Choroid plexus epithelial cell (primary cell): ENCODE results near the gene SLC2A4.

Source experiments
- DNase-seq: peaks from one replicate; pipeline ENCODE4 v3.0.0-alpha.2; 2010; ENCODE audit warnings: low read depth
- H3K4me3 ChIP-seq: 2 replicates; pipeline ENCODE4 v1.5.1; 2011; ENCODE audit warnings: low read depth, mild to moderate bottlenecking, control low read depth, low read length, moderate library complexity
- TF ChIP-seq, protein P1 (sequence below): conservative IDR thresholded peaks from 2 replicates; pipeline ENCODE4 v1.5.1; 2011; ENCODE audit warnings: low read depth, mild to moderate bottlenecking, control low read depth, inconsistent platforms, low read length, moderate library complexity

SLC2A4 gene

DNA sequence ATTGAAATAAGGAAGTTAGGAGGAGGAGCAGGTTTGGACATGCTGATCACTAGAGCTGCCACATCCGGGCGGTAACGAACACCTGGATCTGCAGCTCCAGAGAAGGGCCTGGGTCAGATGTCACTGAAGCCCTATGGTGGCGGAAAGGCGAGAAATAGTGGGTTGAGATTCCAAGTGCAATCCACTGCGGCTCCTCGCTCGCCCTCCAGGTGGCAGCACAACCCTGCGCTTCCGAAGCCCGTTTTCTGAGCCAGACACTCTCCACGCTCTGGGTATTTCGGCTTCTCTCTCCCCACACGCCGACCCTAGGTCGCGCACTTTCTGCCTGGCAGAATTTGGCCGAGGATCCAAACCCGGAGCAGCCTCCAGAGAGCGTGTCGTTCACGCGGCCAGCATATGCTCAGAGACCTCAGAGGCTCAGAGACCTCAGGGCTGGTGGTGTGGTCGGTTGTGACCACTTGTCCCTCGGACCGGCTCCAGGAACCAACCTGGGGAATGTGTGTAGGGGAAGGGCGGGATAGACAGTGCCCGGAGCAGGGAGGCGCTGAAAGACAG is 922 bp upstream of the SLC2A4 start:
- TF ChIP-seq, protein P1, sequence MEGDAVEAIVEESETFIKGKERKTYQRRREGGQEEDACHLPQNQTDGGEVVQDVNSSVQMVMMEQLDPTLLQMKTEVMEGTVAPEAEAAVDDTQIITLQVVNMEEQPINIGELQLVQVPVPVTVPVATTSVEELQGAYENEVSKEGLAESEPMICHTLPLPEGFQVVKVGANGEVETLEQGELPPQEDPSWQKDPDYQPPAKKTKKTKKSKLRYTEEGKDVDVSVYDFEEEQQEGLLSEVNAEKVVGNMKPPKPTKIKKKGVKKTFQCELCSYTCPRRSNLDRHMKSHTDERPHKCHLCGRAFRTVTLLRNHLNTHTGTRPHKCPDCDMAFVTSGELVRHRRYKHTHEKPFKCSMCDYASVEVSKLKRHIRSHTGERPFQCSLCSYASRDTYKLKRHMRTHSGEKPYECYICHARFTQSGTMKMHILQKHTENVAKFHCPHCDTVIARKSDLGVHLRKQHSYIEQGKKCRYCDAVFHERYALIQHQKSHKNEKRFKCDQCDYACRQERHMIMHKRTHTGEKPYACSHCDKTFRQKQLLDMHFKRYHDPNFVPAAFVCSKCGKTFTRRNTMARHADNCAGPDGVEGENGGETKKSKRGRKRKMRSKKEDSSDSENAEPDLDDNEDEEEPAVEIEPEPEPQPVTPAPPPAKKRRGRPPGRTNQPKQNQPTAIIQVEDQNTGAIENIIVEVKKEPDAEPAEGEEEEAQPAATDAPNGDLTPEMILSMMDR = peak; percentile 95
- H3K4me3 ChIP-seq = peak overlapping the region; percentile 37
- DNase-seq = peak; percentile 82

DNA sequence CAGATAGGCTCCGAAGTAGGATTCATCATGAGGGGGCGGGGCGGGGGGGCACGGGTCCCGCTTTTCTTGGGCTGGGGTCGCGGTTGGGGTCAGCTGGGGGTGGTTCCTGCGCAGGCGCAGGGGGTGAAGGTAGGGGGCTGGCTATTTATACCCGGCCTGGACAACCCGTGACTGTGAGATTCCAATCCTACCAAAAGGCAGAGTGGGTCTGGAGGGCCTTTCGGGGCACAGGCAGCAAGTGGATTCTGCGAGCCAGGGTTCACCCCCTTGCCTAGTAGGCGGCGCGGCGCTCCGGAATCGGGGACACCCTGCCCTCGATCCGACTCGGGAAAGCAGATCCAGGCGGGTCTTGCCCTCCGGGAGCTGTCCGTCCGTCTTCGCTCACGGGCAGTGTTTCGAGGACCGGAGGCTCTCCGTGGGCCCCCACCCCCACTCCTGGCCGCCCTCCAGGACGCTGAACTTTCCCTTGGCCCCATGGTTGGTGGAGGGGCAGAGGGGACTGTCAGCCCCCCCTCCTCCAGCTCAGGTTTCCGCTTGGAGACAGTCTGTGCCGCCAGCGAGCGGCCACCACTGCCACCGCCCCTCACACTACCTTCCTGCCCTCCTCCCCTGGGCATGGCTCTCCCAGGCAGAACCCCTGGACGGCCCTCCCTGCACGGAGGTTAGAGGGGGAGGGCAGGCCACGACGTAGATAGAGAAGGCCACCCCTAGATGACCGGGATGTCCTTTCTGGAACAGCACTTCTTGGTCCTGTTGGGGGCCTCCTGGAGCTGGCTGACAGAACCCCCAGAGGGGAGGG is 634 bp downstream of the SLC2A4 start:
- TF ChIP-seq, protein P1 = no peak
- no peak for DNase-seq
- H3K4me3 ChIP-seq = peak overlapping the region; percentile 54

DNA sequence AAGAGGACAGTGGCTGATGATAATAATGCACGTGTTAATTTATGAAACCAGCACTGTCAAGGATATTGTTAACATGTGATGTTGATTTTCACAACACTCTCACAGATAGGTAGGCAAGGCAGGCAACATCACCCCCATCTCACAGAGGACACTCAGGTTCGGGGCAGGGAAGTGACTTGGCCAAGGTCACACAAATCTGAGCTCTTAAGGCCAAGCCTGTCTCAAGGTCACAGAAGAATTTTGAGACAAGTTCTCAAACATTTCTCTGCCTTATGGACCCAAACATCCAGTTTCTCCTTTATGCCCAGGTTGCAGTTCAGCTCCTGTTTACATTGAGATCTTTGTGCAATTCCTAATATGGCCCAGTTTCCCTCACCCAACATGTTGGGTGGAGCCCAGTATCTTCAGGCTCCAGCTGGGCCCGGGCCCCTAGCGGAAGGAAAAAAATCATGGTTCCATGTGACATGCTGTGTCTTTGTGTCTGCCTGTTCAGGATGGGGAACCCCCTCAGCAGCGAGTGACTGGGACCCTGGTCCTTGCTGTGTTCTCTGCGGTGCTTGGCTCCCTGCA is 1.3 kb downstream of the SLC2A4 start:
- no peak for DNase-seq

DNA sequence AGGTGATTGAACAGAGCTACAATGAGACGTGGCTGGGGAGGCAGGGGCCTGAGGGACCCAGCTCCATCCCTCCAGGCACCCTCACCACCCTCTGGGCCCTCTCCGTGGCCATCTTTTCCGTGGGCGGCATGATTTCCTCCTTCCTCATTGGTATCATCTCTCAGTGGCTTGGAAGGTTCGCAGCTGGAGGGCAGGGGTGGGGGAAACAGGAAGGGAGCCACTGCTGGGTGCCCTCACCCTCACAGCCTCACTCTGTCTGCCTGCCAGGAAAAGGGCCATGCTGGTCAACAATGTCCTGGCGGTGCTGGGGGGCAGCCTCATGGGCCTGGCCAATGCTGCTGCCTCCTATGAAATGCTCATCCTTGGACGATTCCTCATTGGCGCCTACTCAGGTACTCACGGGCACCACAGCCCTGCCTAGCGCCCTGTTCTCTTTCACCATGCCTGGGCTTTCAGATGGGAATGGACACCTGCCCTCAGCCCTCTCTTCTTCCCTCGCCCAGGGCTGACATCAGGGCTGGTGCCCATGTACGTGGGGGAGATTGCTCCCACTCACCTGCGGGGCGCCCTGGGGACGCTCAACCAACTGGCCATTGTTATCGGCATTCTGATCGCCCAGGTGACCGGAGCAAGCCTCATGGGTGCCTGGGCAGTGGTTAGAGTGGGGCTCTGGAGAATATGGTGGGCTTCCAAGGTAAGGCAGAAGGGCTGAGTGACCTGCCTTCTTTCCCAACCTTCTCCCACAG is 2.1 kb downstream of the SLC2A4 start:
- no peak overlapping the region for H3K4me3 ChIP-seq
- TF ChIP-seq, protein P1 = no peak
- DNase-seq = no peak

More for the DNA sequence above, 1.3 kb downstream of the SLC2A4 start:
- H3K4me3 ChIP-seq = no peak overlapping the region
- TF ChIP-seq, protein P1 = no peak

DNA sequence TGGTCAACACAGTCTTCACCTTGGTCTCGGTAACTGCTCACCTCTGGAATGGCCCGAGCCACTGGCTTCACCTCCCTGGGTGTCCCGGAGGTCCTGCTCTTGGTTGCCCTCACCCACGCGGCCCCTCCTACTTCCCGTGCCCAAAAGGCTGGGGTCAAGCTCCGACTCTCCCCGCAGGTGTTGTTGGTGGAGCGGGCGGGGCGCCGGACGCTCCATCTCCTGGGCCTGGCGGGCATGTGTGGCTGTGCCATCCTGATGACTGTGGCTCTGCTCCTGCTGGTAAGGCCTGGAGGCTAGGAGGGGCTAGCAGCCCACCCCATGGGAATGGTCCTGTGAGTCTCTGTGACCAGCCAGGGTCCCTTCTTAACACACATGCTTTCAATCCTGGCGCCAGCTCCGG is 3.4 kb downstream of the SLC2A4 start:
- TF ChIP-seq, protein P1 = no peak
- H3K4me3 ChIP-seq = no peak overlapping the region
- no peak for DNase-seq

DNA sequence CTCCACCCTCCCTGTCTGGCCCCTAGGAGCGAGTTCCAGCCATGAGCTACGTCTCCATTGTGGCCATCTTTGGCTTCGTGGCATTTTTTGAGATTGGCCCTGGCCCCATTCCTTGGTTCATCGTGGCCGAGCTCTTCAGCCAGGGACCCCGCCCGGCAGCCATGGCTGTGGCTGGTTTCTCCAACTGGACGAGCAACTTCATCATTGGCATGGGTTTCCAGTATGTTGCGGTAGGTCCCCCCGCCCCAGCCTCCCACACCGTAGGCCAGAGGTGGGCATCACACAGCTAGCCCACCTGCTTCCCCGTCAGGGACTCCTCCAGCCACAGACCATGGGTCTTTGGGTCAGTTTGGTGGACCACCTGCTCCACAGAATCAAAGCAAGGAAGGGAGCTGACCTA is 4.2 kb downstream of the SLC2A4 start:
- TF ChIP-seq, protein P1 = no peak
- H3K4me3 ChIP-seq = no peak overlapping the region
- DNase-seq = no peak
